Activated naive CD8-positive, alpha-beta T cell treated with anti-CD3 and anti-CD28 coated beads, Interleukin-2, amount 50 U/mL, for 24 hours (primary cell): ENCODE results near the gene SPINK14.

Source experiments
- ATAC-seq: fragments of 150-1000 bp; cut with Tn5 transposase; one replicate; pipeline ENCODE4 v1.10.0; 2021
- DNase-seq: peaks from one replicate; pipeline ENCODE4 v3.0.0; 2021
- H3K27ac Mint-ChIP-seq: one replicate; pipeline ENCODE4 v1.8.0; 2021; ENCODE audit warnings: mild to moderate bottlenecking, mixed read lengths
- H3K27me3 Mint-ChIP-seq: one replicate; pipeline ENCODE4 v1.8.0; 2021; ENCODE audit warnings: mixed read lengths
- H3K36me3 Mint-ChIP-seq: one replicate; pipeline ENCODE4 v1.8.0; 2021; ENCODE audit warnings: low read depth, mixed read lengths
- H3K4me1 Mint-ChIP-seq: one replicate; pipeline ENCODE4 v1.8.0; 2021; ENCODE audit warnings: mixed read lengths
- H3K4me3 Mint-ChIP-seq: one replicate; pipeline ENCODE4 v1.8.0; 2021; ENCODE audit warnings: mild to moderate bottlenecking, moderate library complexity, mixed read lengths
- H3K9me3 Mint-ChIP-seq: one replicate; pipeline ENCODE4 v1.8.0; 2021; ENCODE audit warnings: mixed read lengths

SPINK14 gene

DNA sequence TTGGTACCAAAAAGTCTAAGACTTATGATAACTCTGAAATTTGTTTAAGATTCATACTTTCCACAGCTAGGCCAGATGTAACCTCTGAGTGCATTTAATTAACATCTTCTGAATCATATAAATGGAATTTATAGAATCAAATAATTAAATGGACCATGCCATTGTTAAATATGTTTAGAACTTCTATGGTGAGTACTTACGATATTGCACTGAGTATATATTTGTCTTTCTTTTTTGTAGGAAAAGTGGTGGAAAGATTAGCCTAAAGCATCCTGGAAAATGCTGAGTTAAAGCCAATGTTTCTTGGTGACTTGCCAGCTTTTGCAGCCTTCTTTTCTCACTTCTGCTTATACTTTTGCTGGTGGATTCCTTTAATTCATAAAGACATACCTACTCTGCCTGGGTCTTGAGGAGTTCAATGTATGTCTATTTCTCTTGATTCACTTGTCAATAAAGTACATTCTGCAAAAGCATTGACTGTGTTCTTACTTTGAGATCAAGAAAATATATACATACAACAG lies 46.4 kb downstream of the SPINK14 start:
- H3K9me3 Mint-ChIP-seq: peaks cover 3% of the 10 kb centered on the region
- ATAC-seq (no peak), DNase-seq (no peak)
- no peak overlapping the region for H3K27ac Mint-ChIP-seq
- no peak overlapping the region for H3K4me3 Mint-ChIP-seq
- H3K27me3 Mint-ChIP-seq: no peaks in the 10 kb centered on the region
- no peaks in the 10 kb centered on the region for H3K36me3 Mint-ChIP-seq
- H3K4me1 Mint-ChIP-seq: no peaks in the 10 kb centered on the region

DNA sequence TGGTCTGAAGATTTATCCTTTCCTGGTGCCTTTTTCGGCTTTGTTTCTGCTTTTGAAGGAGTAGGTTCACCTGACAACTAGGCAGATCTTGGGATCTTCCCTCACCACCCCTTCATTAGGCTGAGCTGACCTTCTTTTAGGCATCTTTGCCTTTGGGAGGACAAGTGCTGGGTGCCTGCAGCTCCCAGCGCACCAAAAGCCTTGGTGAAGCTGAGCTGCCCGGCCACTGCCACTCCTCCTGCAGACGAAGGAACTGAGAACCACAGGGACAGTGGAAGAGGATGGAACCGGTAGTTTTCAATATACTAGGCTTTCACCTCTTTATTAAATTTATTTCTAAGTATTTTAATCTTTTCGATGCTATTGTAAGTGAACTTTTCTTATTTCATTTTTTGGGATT lies 53.2 kb downstream of the SPINK14 start:
- no peak overlapping the region for H3K4me3 Mint-ChIP-seq
- no peak overlapping the region for H3K27ac Mint-ChIP-seq
- ATAC-seq: no peak
- no peak for DNase-seq
- no peaks in the 10 kb centered on the region for H3K36me3 Mint-ChIP-seq
- peaks cover 13% of the 10 kb centered on the region for H3K27me3 Mint-ChIP-seq
- no peaks in the 10 kb centered on the region for H3K4me1 Mint-ChIP-seq
- peaks cover 3% of the 10 kb centered on the region for H3K9me3 Mint-ChIP-seq

DNA sequence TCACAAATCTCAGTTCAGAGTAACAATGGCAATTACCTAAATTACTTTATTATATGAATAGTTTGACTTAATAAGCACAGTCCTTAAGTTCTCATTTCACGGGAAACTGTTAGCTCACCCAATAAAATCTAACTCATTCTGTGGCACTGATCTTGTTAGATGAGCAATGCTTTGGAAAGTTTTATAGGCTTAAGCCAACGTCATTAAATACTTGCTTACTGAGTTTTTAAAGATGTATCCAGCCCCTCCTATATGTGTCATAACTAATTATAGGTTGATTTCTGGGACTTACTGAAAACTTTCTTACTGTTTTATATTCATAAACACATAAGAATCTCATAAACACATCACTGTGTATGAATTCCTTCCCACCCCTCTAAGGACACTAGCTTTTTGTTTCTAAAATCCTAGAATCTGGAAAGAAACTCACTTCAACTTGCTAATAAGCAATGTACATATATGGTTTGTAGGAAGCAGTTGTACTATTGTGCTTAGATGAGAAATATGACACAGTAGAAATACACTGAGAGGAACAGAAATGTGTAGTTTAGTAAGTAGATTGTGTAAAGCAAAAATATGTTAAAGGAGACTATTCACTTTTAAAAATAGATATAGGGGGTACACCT lies 55.9 kb downstream of the SPINK14 start:
- Mint-ChIP-seq H3K36me3 (no peaks in the 10 kb centered on the region), H3K27ac (no peak overlapping the region), H3K9me3 (no peaks in the 10 kb centered on the region), H3K4me1 (no peaks in the 10 kb centered on the region), H3K4me3 (no peak overlapping the region), H3K27me3 (peaks cover 14% of the 10 kb centered on the region)
- DNase-seq: no peak
- ATAC-seq: no peak
